Neural progenitor cell (in vitro differentiated cells): Measurements from ENCODE around the gene PUS3. TPM values are rescaled to one million over a fixed set of nuclear protein-coding genes. Genes with fewer than 3 reads are reported as not detected.
"Not testable (repeated sequence)": the region's sequence is repeated elsewhere in the genome, so short reads cannot be mapped to it uniquely, and the experiment has no call there.

ENCODE experiments used
- DNase-seq: peaks from one replicate; pipeline ENCODE4 v3.0.0-alpha.2; 2016; ENCODE audit warnings: low spot score
- H2AFZ ChIP-seq: fragments of 200-600 bp; sonication (generic); replicated peaks from 2 replicates; pipeline ENCODE4 v1.6.1; 2016; ENCODE audit warnings: antibody characterized with exemption
- H3F3A ChIP-seq: fragments of 200-600 bp; sonication (generic); 2 replicates; pipeline ENCODE4 v1.6.1; 2016; ENCODE audit warnings: antibody characterized with exemption, low read depth
- H3K27ac ChIP-seq: fragments of 200-600 bp; sonication (generic); 2 replicates; pipeline ENCODE4 v1.5.1; 2016; ENCODE audit warnings: mild to moderate bottlenecking
- H3K27me3 ChIP-seq: fragments of 200-600 bp; sonication (generic); 2 replicates; pipeline ENCODE4 v1.6.1; 2016; ENCODE audit warnings: mild to moderate bottlenecking, moderate library complexity
- H3K36me3 ChIP-seq: fragments of 200-600 bp; sonication (generic); 2 replicates; pipeline ENCODE4 v1.5.1; 2016
- H3K4me1 ChIP-seq: fragments of 200-600 bp; sonication (generic); 2 replicates; pipeline ENCODE4 v1.6.1; 2016; ENCODE audit warnings: mixed run types
- H3K4me2 ChIP-seq: fragments of 200-600 bp; sonication (generic); 2 replicates; pipeline ENCODE4 v1.6.1; 2016
- H3K4me3 ChIP-seq: fragments of 200-600 bp; sonication (generic); 2 replicates; pipeline ENCODE4 v1.5.1; 2016
- H3K79me2 ChIP-seq: fragments of 200-600 bp; sonication (generic); 2 replicates; pipeline ENCODE4 v1.6.1; 2016; ENCODE audit warnings: low read depth
- H3K9ac ChIP-seq: fragments of 200-600 bp; sonication (generic); 2 replicates; pipeline ENCODE4 v1.6.1; 2016
- H3K9me3 ChIP-seq: fragments of 200-600 bp; sonication (generic); 2 replicates; pipeline ENCODE4 v1.5.1; 2016; ENCODE audit warnings: low read depth
- H4K20me1 ChIP-seq: fragments of 200-600 bp; sonication (generic); 2 replicates; pipeline ENCODE4 v1.6.1; 2016; ENCODE audit warnings: low read depth
- H3K27ac Mint-ChIP-seq: 3 replicates; pipeline ENCODE4 v1.8.0; 2021; ENCODE audit warnings: mixed read lengths
- H3K27me3 Mint-ChIP-seq: 2 replicates; pipeline ENCODE4 v1.8.0; 2022; ENCODE audit warnings: low read depth, mild to moderate bottlenecking, inconsistent platforms, moderate library complexity, mixed read lengths; ENCODE audit not compliant: insufficient read depth
- H3K36me3 Mint-ChIP-seq: 3 replicates; pipeline ENCODE4 v1.8.0; 2021; ENCODE audit warnings: mixed read lengths
- H3K4me1 Mint-ChIP-seq: 3 replicates; pipeline ENCODE4 v1.8.0; 2021; ENCODE audit warnings: mixed read lengths
- H3K4me3 Mint-ChIP-seq: 3 replicates; pipeline ENCODE4 v1.8.0; 2021; ENCODE audit warnings: mild to moderate bottlenecking, moderate library complexity, mixed read lengths
- H3K9me3 Mint-ChIP-seq: 3 replicates; pipeline ENCODE4 v1.8.0; 2020; ENCODE audit warnings: mixed read lengths
- CTCF ChIP-seq: fragments of 200-600 bp; sonication (generic); IDR thresholded peaks from 2 replicates; pipeline ENCODE4 v1.5.1; 2017; ENCODE audit warnings: antibody characterized with exemption, mild to moderate bottlenecking
- EZH2 ChIP-seq: fragments of 200-600 bp; sonication (generic); IDR thresholded peaks from 2 replicates; pipeline ENCODE4 v1.6.1; 2017; ENCODE audit warnings: antibody characterized with exemption, mild to moderate bottlenecking, moderate library complexity
- EZH2phosphoT487 ChIP-seq: fragments of 200-600 bp; sonication (generic); IDR thresholded peaks from 2 replicates; pipeline ENCODE4 v1.6.1; 2017; ENCODE audit warnings: antibody characterized with exemption
- total RNA-seq: library from RNA; depleted of rRNA; stranded (reverse); fragments of >200 nt; gene quantifications from 2 replicates; pipeline ENCODE4 v1.2.3, GENCODE V29; 2015; ENCODE audit warnings: low replicate concordance

Gene PUS3
- total RNA-seq, 1 donor from 2014 or later = 22.1 TPM

- Mint-ChIP-seq H3K36me3 (no peaks in the 10 kb centered on the region), H3K4me3 (no peak overlapping the region), H3K9me3 (no peaks in the 10 kb centered on the region), H3K27me3 (no peaks in the 10 kb centered on the region), H3K27ac (no peak overlapping the region), H3K4me1 (no peaks in the 10 kb centered on the region)
- no peaks in the 10 kb centered on the region for H3K9me3 ChIP-seq
- H3F3A ChIP-seq = no peaks in the 10 kb centered on the region
- TF ChIP-seq EZH2phosphoT487 (no peak), CTCF (peak; percentile 29), EZH2 (no peak)
- H3K4me3 ChIP-seq = no peak overlapping the region
- no peak for DNase-seq
- no peaks in the 10 kb centered on the region for H4K20me1 ChIP-seq
- no peak overlapping the region for H3K4me2 ChIP-seq
- no peaks in the 10 kb centered on the region for H3K4me1 ChIP-seq
- H3K9ac ChIP-seq = no peak overlapping the region
- no peaks in the 10 kb centered on the region for H3K27me3 ChIP-seq
- no peaks in the 10 kb centered on the region for H3K79me2 ChIP-seq
- no peaks in the 10 kb centered on the region for H3K36me3 ChIP-seq
- no peak overlapping the region for H3K27ac ChIP-seq
- H2AFZ ChIP-seq = no peak overlapping the region
Observed at GRCh38 chr11:125918140-125918840, 15.3 kb upstream of the PUS3 start.

GRCh38 chr11:125916683-125917347 lies 13.8 kb upstream of the PUS3 start:
- TF ChIP-seq EZH2 (no peak), EZH2phosphoT487 (no peak)
- Mint-ChIP-seq H3K36me3 (no peaks in the 10 kb centered on the region), H3K9me3 (no peaks in the 10 kb centered on the region), H3K27me3 (no peaks in the 10 kb centered on the region), H3K4me1 (no peaks in the 10 kb centered on the region), H3K27ac (no peak overlapping the region), H3K4me3 (no peak overlapping the region)
- Histone ChIP-seq H3K36me3 (no peaks in the 10 kb centered on the region), H3K9ac (no peak overlapping the region), H3K9me3 (no peaks in the 10 kb centered on the region), H3F3A (no peaks in the 10 kb centered on the region), H3K4me1 (no peaks in the 10 kb centered on the region), H3K4me3 (no peak overlapping the region), H3K79me2 (no peaks in the 10 kb centered on the region), H3K27ac (no peak overlapping the region), H4K20me1 (no peaks in the 10 kb centered on the region), H2AFZ (no peak overlapping the region), H3K27me3 (no peaks in the 10 kb centered on the region), H3K4me2 (no peak overlapping the region)
- DNase-seq = no peak

GRCh38 chr11:125914601-125915000 lies 11.6 kb upstream of the PUS3 start:
- TF ChIP-seq CTCF = peak; percentile 28
- not testable (repeated sequence) for H3K4me3 ChIP-seq, H3K9me3 Mint-ChIP-seq, H3K27ac Mint-ChIP-seq, H3K4me2 ChIP-seq, H3F3A ChIP-seq, H3K36me3 Mint-ChIP-seq, H4K20me1 ChIP-seq, H3K36me3 ChIP-seq, DNase-seq, H3K9ac ChIP-seq, H3K27me3 Mint-ChIP-seq, H3K27ac ChIP-seq, H3K27me3 ChIP-seq, H3K4me1 ChIP-seq, H3K79me2 ChIP-seq, H3K4me3 Mint-ChIP-seq, H2AFZ ChIP-seq, H3K4me1 Mint-ChIP-seq, H3K9me3 ChIP-seq

- TF ChIP-seq EZH2 = no peak
- no peak for TF ChIP-seq CTCF
- no peak for TF ChIP-seq EZH2phosphoT487
- Histone ChIP-seq H3K9ac (no peak overlapping the region), H2AFZ (no peak overlapping the region), H3K36me3 (no peaks in the 10 kb centered on the region), H3K9me3 (no peaks in the 10 kb centered on the region), H3K4me3 (no peak overlapping the region), H3F3A (peaks cover 7% of the 10 kb centered on the region), H3K27ac (no peak overlapping the region), H4K20me1 (no peaks in the 10 kb centered on the region), H3K4me2 (no peak overlapping the region), H3K79me2 (no peaks in the 10 kb centered on the region), H3K4me1 (no peaks in the 10 kb centered on the region), H3K27me3 (peaks cover 12% of the 10 kb centered on the region)
- H3K4me3 Mint-ChIP-seq = no peak overlapping the region
- H3K27me3 Mint-ChIP-seq = peaks cover 3% of the 10 kb centered on the region
- peaks cover 3% of the 10 kb centered on the region for H3K36me3 Mint-ChIP-seq
- no peak overlapping the region for H3K27ac Mint-ChIP-seq
- H3K9me3 Mint-ChIP-seq = no peaks in the 10 kb centered on the region
- no peak for DNase-seq
- no peaks in the 10 kb centered on the region for H3K4me1 Mint-ChIP-seq
Observed at GRCh38 chr11:125910226-125910849, 7.3 kb upstream of the PUS3 start.
